IMR-90 (cell line): ENCODE measurements around the gene OR4A15. TPM values are rescaled to one million over a fixed set of nuclear protein-coding genes. Genes with fewer than 3 reads are reported as not detected.

ENCODE experiments used
- ATAC-seq: fragments of 200-7000 bp; cut with Tn5 transposase; 2 replicates; pipeline ENCODE4 v1.9.1; 2020; ENCODE audit warnings: low read depth, mild to moderate bottlenecking, moderate library complexity
- Bru-seq: library from RNA; stranded (reverse); fragments of 400-500 nt; gene quantifications from one replicate; lab custom pipeline; 2021; lab: Mats Ljungman, UMichigan
- BruChase-seq, 2 experiments: library from RNA; stranded (reverse); fragments of 400-500 nt; gene quantifications; one replicate each; lab custom pipeline; 2021; lab: Mats Ljungman, UMichigan
- BruUV-seq: library from RNA; stranded (reverse); fragments of 400-500 nt; replicated peaks from 2 replicates; lab custom pipeline; 2021; lab: Mats Ljungman, UMichigan
- CTCF ChIA-PET: fragments of 300-600 bp; formaldehyde crosslinking; extraction: SDS; loops from one replicate; lab custom pipeline; 2021; ENCODE audit warnings: antibody characterized with exemption; lab: Yijun Ruan, JAX
- POLR2A ChIA-PET: fragments of 300-600 bp; sonication (Branson Sonifier 250); formaldehyde crosslinking; loops from one replicate; lab custom pipeline; 2022; ENCODE audit warnings: antibody characterized with exemption; ENCODE audit not compliant: unreplicated experiment; lab: Charles Lee
- DNase-seq: peaks from one replicate; pipeline ENCODE4 v3.0.0; 2013
- H2AFZ ChIP-seq: replicated peaks from 2 replicates; pipeline ENCODE3; 2013; ENCODE audit warnings: low read length, mild to moderate bottlenecking; ENCODE audit not compliant: poor library complexity
- H2AK5ac ChIP-seq: 2 replicates; pipeline ENCODE4 v1.6.1; 2013; ENCODE audit warnings: low read depth, low read length, inconsistent platforms
- H2AK9ac ChIP-seq: replicated peaks from 2 replicates; pipeline ENCODE3; 2013; ENCODE audit warnings: mild to moderate bottlenecking, low read depth, low read length, moderate library complexity; ENCODE audit not compliant: poor library complexity
- H2BK120ac ChIP-seq: 2 replicates; pipeline ENCODE4 v1.6.1; 2013; ENCODE audit warnings: low read depth, low read length, inconsistent platforms
- H2BK15ac ChIP-seq: 3 replicates; pipeline ENCODE4 v1.6.1; 2013; ENCODE audit warnings: low read depth, low read length, inconsistent platforms
- H2BK20ac ChIP-seq: 2 replicates; pipeline ENCODE4 v1.6.1; 2013; ENCODE audit warnings: low read depth, mild to moderate bottlenecking, inconsistent platforms, low read length, moderate library complexity
- H2BK5ac ChIP-seq: 2 replicates; pipeline ENCODE4 v1.6.1; 2013; ENCODE audit warnings: mild to moderate bottlenecking, low read depth, low read length, inconsistent platforms; ENCODE audit not compliant: poor library complexity, severe bottlenecking
- H3K14ac ChIP-seq: replicated peaks from 2 replicates; pipeline ENCODE4 v1.6.1; 2013; ENCODE audit warnings: low read depth, low read length, inconsistent platforms
- H3K18ac ChIP-seq: 2 replicates; pipeline ENCODE4 v1.6.1; 2013; ENCODE audit warnings: low read depth, low read length, control low read depth
- H3K23ac ChIP-seq: 2 replicates; pipeline ENCODE4 v1.6.1; 2013; ENCODE audit warnings: low read depth, low read length, inconsistent platforms
- H3K27ac ChIP-seq: 2 replicates; pipeline ENCODE4 v1.5.1; 2013; ENCODE audit warnings: mild to moderate bottlenecking, control low read depth, low read length; ENCODE audit not compliant: insufficient read depth
- H3K27me3 ChIP-seq: 2 replicates; pipeline ENCODE4 v1.6.1; 2013; ENCODE audit warnings: low read length; ENCODE audit not compliant: control insufficient read depth, insufficient read depth
- H3K36me3 ChIP-seq: 2 replicates; pipeline ENCODE4 v1.6.1; 2013; ENCODE audit warnings: low read length, mixed read lengths; ENCODE audit not compliant: control insufficient read depth, insufficient read depth
- H3K4ac ChIP-seq: 2 replicates; pipeline ENCODE4 v1.6.1; 2013; ENCODE audit warnings: low read depth, low read length, inconsistent platforms
- H3K4me1 ChIP-seq: 2 replicates; pipeline ENCODE4 v1.6.1; 2013; ENCODE audit warnings: low read length, mixed read lengths; ENCODE audit not compliant: control insufficient read depth, insufficient read depth
- H3K4me2 ChIP-seq: 2 replicates; pipeline ENCODE4 v1.6.1; 2013; ENCODE audit warnings: low read depth, mild to moderate bottlenecking, control low read depth, low read length, moderate library complexity
- H3K4me3 ChIP-seq: 2 replicates; pipeline ENCODE4 v1.5.1; 2013; ENCODE audit warnings: low read depth, mild to moderate bottlenecking, control low read depth, low read length, moderate library complexity; ENCODE audit not compliant: insufficient read depth
- H3K56ac ChIP-seq: 2 replicates; pipeline ENCODE4 v1.6.1; 2013; ENCODE audit warnings: low read length, inconsistent platforms; ENCODE audit not compliant: insufficient read depth; ENCODE audit errors: extremely low read depth
- H3K79me1 ChIP-seq, 2 experiments: 2 replicates each; pipeline ENCODE4 v1.6.1; 2013; ENCODE audit warnings: low read length in 2 of 2, inconsistent platforms in 1 of 2, low read depth in 1 of 2
- H3K9ac ChIP-seq: 2 replicates; pipeline ENCODE4 v1.6.1; 2013; ENCODE audit warnings: low read depth, low read length, control low read depth
- H3K9me1 ChIP-seq: 2 replicates; pipeline ENCODE4 v1.6.1; 2013; ENCODE audit warnings: low read length, inconsistent platforms; ENCODE audit not compliant: insufficient read depth
- H3K9me3 ChIP-seq: 2 replicates; pipeline ENCODE4 v1.6.1; 2013; ENCODE audit warnings: low read length; ENCODE audit not compliant: control insufficient read depth, insufficient read depth
- H4K20me1 ChIP-seq: 2 replicates; pipeline ENCODE4 v1.6.1; 2013; ENCODE audit warnings: low read length, inconsistent platforms; ENCODE audit not compliant: insufficient read depth
- H4K5ac ChIP-seq: 2 replicates; pipeline ENCODE4 v1.6.1; 2013; ENCODE audit warnings: mild to moderate bottlenecking, low read depth, low read length, control low read depth
- H4K8ac ChIP-seq, 2 experiments: 2 replicates each; pipeline ENCODE4 v1.6.1; 2013; ENCODE audit warnings: low read depth in 2 of 2, low read length in 2 of 2, control low read depth in 1 of 2, inconsistent platforms in 1 of 2
- H4K91ac ChIP-seq: 2 replicates; pipeline ENCODE4 v1.6.1; 2013; ENCODE audit warnings: low read depth, low read length, inconsistent platforms; ENCODE audit not compliant: insufficient read depth
- BHLHE40 ChIP-seq: fragments of 150-350 bp; IDR thresholded peaks from 2 replicates; pipeline ENCODE4 v1.6.1; 2016; ENCODE audit warnings: mild to moderate bottlenecking, low read depth, low read length
- MXI1 ChIP-seq: IDR thresholded peaks from 2 replicates; pipeline ENCODE4 v1.6.1; 2012; ENCODE audit warnings: low read depth, mild to moderate bottlenecking, low read length, moderate library complexity, borderline replicate concordance
- POLR2A ChIP-seq: IDR thresholded peaks from 2 replicates; pipeline ENCODE4 v1.6.1; 2012; ENCODE audit warnings: mild to moderate bottlenecking, low read depth, low read length
- WGBS, 2 experiments: methylation state at CpG; one replicate each; pipeline versions ENCODE4 v1.1.5 to v1.1.7; 2013; ENCODE audit warnings: missing lambda C conversion rate in 2 of 2; ENCODE audit not compliant: insufficient read length in 1 of 2; ENCODE audit errors: extremely low coverage in 2 of 2; 5-methylcytosine and 5-hydroxymethylcytosine counted together
- dilution Hi-C: fragments of 300-500 bp; cut with HindIII; formaldehyde crosslinking; loops from one replicate; pipeline ENCODE4 v1.14.3; 2018; ENCODE audit warnings: low sequenced_read_pairs; ENCODE audit not compliant: unreplicated experiment
- in situ Hi-C: fragments of 300-500 bp; cut with MboI; formaldehyde crosslinking; loops from 3 replicates; pipeline ENCODE4 v1.14.3; 2019; ENCODE audit warnings: low sequenced_read_pairs, inconsistent platforms, mixed read lengths
- intact Hi-C: fragments of 100-400 bp; cut with micrococcal nuclease; formaldehyde crosslinking; loops from 2 replicates; pipeline ENCODE4 v1.10.0; 2022
- long read RNA-seq: library from polyadenylated mRNA; unstranded; transcript quantifications from one replicate; pipeline ENCODE4 v2.0.0, GENCODE V29; 2021; ENCODE audit not compliant: unreplicated experiment
- polyA plus RNA-seq, 3 experiments: library from polyadenylated mRNA; depleted of rRNA; stranded (reverse); fragments of >200 nt; gene quantifications; 2 replicates each; pipeline ENCODE4 v1.2.3, GENCODE V29; 2012; ENCODE audit warnings: low replicate concordance in 1 of 3
- total RNA-seq: library from RNA; depleted of rRNA; stranded (reverse); fragments of >200 nt; gene quantifications from 2 replicates; pipeline ENCODE4 v1.2.3, GENCODE V29; 2012; rRNA removed

The OR4A15 gene
- not detected in 2 replicates for total RNA-seq
- not detected in 2 replicates for polyA plus RNA-seq (2012; rRNA removed)
- polyA plus RNA-seq (2012; cell fraction: cytosol; rRNA removed), result not detected in 2 replicates
- polyA plus RNA-seq (2012; cell fraction: nucleus; rRNA removed; ENCODE audit: low replicate concordance), result not detected in 2 replicates
- not detected for Bru-seq, nascent RNA
- not detected for BruChase-seq, experiment 1, labeled RNA remaining after a 6-hour chase
- not detected for BruChase-seq, experiment 2, labeled RNA remaining after a 2-hour chase
- long read RNA-seq, result 0 reads

DNA sequence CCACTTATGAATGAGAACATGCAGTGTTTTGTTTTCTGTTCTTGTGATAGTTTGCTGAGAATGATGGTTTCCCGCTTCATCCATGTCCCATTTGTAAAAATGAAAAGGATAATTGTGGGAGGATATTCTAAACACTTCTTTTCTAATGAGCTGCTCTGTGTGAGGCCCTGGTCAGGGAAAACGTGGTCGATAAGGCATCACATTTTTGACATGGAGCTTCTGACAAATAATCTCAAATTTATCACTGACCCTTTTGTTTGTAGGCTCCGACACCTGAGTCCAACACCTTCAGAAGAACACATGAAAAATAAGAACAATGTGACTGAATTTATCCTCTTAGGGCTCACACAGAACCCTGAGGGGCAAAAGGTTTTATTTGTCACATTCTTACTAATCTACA is at the start of gene OR4A15:
Gene OR4A15 (plus strand): TSS at position 301 of the 400 bp plus-strand sequence. CDS start 0 bp downstream, at position 301.
- Histone ChIP-seq H3K14ac (no peak within 1 kb of the TSS), H2AFZ (no peak within 1 kb of the TSS), H3K56ac (no peak within 1 kb of the TSS), H3K36me3 (no peaks in the 10 kb centered on the region), H3K27me3 (no peaks in the 10 kb centered on the region), H2AK5ac (no peak within 1 kb of the TSS), H3K9me1 (no peaks in the 10 kb centered on the region), H3K4me2 (no peak within 1 kb of the TSS), H4K8ac (no peak within 1 kb of the TSS), H3K23ac (no peak within 1 kb of the TSS), H3K4me1 (no peaks in the 10 kb centered on the region), H4K91ac (no peak within 1 kb of the TSS), H3K9ac (no peak within 1 kb of the TSS), H2BK120ac (no peak within 1 kb of the TSS), H2AK9ac (no peak within 1 kb of the TSS), H2BK5ac (no peak within 1 kb of the TSS), H2BK20ac (no peak within 1 kb of the TSS), H4K5ac (no peak within 1 kb of the TSS), H3K4me3 (no peak within 1 kb of the TSS), H3K9me3 (peaks cover 8% of the 10 kb centered on the region), H3K79me1 (no peaks in the 10 kb centered on the region), H2BK15ac (no peak within 1 kb of the TSS), H3K4ac (no peak within 1 kb of the TSS), H3K18ac (no peak within 1 kb of the TSS), H3K27ac (no peak within 1 kb of the TSS), H4K20me1 (no peaks in the 10 kb centered on the region)
- in situ Hi-C loops, result no loop called here
- ATAC-seq (no peak), DNase-seq (no peak)
- CTCF ChIA-PET, result no interaction called here
- TF ChIP-seq POLR2A, result no peak
- no peak for TF ChIP-seq MXI1
- no peak for TF ChIP-seq BHLHE40
- intact Hi-C loops, result no loop called here
- no TSS peak for BruUV-seq
- dilution Hi-C loops, result no loop called here
- POLR2A ChIA-PET, result no interaction called here
- WGBS, 2 experiments, result no CpG with 5 or more reads among the region's 4 CpGs
